Endothelial cell of umbilical vein (primary cell): Measurements from ENCODE around the gene NUDCD3.

Experiments used
- EZH2 ChIP-seq: IDR thresholded peaks from 2 replicates; pipeline ENCODE4 v1.6.1; 2012; ENCODE audit warnings: borderline replicate concordance, low read depth, mild to moderate bottlenecking, moderate library complexity, low read length, inconsistent platforms; ENCODE audit not compliant: severe bottlenecking
- FOS ChIP-seq: IDR thresholded peaks from 2 replicates; pipeline ENCODE4 v1.6.1; 2011; ENCODE audit warnings: mild to moderate bottlenecking, low read length, moderate library complexity, borderline replicate concordance; ENCODE audit not compliant: insufficient read depth
- JUN ChIP-seq: IDR thresholded peaks from 2 replicates; pipeline ENCODE4 v1.6.1; 2011; ENCODE audit warnings: borderline replicate concordance, low read depth; ENCODE audit not compliant: insufficient read length, insufficient read depth
- MYC ChIP-seq: IDR thresholded peaks from one replicate; pipeline ENCODE4 v1.6.1; 2011; ENCODE audit warnings: mild to moderate bottlenecking, low read depth, low read length
- POLR2A ChIP-seq: IDR thresholded peaks from 2 replicates; pipeline ENCODE4 v1.6.1; 2012; ENCODE audit warnings: low read depth, mild to moderate bottlenecking, control low read depth, low read length
- POLR2AphosphoS5 ChIP-seq: IDR thresholded peaks from 2 replicates; pipeline ENCODE4 v1.6.1; 2012; ENCODE audit warnings: low read depth, mild to moderate bottlenecking, control low read depth, low read length, moderate library complexity; ENCODE audit not compliant: insufficient read depth
- TF ChIP-seq, protein P1 (sequence below), 2 donors: IDR thresholded peaks; 1 replicate in 1 of 2; 2 replicates in 1 of 2; pipeline ENCODE4 v1.5.1; 2011; ENCODE audit warnings: low read length in 2 of 2, mild to moderate bottlenecking in 2 of 2, moderate library complexity in 2 of 2, control low read depth in 1 of 2, inconsistent platforms in 1 of 2, low read depth in 1 of 2; ENCODE audit not compliant: insufficient read depth in 1 of 2; ENCODE audit errors: extremely low read depth in 1 of 2

DNA sequence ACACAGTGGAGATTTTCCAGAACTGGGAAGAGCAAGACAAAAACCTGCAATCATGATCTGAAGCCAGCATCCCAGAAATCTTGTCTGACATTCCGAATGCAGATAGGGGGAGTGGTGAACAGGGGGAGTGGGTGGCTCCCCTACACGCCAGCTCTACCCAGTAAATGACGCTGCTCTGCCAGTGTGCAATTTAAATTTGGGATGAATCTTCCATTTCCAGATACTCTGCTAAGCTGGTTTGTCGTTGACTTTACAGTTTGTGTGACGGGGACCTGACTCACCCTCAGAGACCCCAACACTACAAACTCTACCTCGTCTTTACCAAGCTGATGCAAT lies 96.4 kb downstream of the NUDCD3 start:
- TF ChIP-seq POLR2A (no peak), FOS (no peak), MYC (no peak), JUN (no peak), POLR2AphosphoS5 (no peak), EZH2 (no peak)
- TF ChIP-seq, protein P1, sequence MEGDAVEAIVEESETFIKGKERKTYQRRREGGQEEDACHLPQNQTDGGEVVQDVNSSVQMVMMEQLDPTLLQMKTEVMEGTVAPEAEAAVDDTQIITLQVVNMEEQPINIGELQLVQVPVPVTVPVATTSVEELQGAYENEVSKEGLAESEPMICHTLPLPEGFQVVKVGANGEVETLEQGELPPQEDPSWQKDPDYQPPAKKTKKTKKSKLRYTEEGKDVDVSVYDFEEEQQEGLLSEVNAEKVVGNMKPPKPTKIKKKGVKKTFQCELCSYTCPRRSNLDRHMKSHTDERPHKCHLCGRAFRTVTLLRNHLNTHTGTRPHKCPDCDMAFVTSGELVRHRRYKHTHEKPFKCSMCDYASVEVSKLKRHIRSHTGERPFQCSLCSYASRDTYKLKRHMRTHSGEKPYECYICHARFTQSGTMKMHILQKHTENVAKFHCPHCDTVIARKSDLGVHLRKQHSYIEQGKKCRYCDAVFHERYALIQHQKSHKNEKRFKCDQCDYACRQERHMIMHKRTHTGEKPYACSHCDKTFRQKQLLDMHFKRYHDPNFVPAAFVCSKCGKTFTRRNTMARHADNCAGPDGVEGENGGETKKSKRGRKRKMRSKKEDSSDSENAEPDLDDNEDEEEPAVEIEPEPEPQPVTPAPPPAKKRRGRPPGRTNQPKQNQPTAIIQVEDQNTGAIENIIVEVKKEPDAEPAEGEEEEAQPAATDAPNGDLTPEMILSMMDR (IDR thresholded peaks at IDR 0.05; ENCODE audit: extremely low read depth in 1 of 2, insufficient read depth in 1 of 2, low read depth in 1 of 2, low read length in 2 of 2), result no peak
